HG03097 (cell line): ENCODE data around the gene PTGER3.

Source experiments
- ATAC-seq: cut with Tn5 transposase; IDR thresholded peaks from one replicate; pipeline ENCODE4 v1.9.1; 2021; ENCODE audit not compliant: unreplicated experiment, low FRiP score

The PTGER3 gene

DNA sequence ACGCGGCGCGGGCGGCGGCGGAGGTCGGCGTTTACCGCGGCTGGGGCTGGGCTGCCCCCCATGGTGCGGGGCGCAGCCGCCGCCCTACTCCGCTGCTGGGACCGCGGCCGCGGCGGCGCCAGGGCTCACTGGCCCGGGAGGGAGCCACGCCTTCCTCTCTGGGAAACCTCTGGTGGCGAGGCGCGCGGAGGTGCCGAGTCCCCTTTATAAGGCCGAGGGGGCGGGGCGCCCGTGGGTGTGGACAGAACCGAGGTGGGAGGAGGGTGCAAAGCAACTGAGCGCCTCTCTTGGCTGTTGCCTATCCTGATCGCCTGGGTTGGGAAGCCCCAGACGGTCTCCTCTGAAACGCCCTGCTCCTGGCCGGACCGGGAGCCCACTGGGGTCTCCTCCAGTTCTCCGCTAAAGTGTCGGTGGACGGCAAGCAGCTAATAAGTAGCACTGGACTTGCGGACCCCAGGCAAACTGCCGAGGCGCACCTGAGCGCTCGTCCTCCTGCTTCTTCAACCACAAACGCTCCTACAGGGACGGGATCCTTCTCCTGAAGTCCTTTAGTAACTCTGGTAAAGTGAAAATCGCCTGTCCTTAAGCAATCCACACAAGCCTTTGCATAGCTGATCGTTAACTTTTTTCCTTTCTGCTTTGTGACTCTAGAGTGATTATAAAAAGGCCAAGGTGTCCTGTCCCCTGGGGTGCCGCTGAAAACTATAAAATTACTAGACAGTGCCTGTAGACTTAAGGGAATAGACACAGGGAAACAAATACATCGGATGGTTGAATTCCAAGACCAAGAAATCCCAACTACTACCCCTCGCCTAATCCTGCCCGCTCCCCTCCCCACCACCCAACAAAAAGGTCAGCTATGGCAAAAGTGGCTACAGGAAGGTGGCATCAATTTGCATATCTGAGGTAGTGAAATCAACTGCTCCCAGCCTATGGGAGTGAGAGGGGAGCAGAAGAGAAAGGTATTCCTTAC is at the start of gene PTGER3:
Gene PTGER3 (minus strand): TSS at position 182 of the 973 bp plus-strand sequence. CDS start 239 bp downstream, outside the sequence.
- peak; percentile 46 for ATAC-seq

DNA sequence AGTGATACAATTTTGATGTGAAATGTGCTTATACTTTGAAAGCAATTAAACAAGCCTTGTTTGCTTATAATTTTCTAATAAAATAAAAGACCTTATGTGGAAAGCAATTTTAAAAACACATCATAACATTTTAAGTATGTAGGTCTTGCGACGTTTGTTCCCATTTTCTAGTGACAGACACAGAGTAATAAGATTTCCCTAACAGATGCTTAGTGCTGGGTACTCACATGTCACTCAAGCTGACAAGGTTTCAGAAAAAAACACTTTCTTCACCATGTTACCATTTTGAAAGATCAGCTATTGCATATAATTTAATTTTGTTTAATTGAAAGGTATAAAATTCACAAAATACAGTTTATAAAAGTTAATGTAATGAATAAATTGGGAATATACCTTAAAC is 47.3 kb upstream of the PTGER3 start:
- no peak for ATAC-seq

DNA sequence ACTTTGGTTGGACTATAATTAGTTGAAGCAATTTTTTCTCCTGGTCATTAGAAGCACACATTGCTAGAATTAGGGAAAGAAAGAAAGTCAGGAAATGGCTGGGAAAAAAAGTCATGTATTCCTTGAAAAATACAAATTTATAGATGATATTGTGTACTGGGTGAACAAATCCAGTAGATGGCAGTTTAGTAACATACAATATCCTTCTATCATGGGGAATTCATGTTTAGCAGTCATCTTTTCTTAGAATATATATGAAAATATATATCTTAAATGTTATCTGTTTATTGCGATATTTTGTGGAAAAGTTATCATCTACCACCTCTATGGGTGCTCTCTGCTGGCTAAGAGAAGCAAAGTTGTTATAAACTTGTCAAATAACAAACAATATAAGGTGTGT is 46.3 kb upstream of the PTGER3 start:
- ATAC-seq = no peak

DNA sequence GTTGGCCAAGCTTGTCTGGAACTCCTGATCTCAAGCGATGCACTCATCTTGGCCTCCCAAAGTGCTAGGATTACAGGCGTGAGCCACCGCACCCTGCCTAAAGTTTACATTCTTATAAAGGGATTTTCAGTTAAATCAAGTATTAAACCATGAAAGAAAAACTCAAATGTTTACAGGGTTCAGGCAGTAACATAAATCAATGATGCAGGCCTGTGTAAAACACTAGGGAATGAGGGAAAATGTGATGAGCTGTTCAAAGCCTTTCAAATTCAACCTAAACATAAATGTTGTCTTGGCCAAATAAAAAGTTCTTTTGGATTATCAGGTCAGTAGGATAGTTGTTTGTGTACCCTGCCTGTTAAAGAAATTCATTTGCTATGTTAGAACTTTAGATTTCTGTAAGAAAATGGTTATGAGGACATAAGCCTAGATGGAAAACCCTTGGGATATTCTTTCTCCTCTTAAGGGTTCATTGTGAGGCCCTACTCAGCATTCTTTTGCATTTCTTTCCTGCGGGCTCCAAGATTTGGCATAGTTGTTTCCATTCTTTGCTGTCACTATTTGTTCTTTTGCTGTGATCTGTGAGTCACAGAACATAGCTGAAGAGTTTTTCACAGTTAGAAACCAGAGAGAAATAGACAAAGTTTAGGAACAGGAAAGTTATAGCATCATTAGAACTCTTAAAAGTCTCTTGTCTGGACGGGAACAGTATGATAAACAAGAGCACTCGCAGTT is 42.1 kb upstream of the PTGER3 start:
- no peak for ATAC-seq

DNA sequence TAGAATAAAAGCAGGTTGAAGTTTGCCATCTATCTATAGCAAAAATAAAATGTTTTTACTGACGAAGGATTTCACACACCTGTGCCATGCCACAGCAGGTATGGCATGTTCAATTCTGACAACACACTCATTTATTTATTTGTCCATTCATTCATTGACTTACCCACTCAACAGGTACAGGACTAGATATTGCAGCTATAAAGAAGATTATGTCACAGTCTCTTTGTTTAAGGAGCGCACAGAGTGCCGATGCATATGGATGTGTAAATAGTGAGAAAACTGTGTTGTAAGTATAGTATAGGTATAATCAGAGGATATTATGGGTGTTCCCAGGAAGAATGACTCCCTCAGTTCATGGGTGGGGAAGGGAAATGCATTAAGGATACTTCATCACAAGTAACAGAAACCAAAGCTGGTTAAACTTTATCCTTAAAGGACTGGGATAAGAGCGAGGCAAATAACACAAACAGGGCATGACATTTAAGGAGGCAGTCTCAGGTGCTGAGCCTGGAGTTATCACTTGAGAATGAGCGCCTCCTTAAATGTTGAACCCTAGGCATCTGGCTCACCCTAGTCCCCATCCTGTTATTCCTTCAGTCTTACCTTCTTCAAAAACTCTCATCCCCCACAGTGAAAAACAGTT is 41.1 kb upstream of the PTGER3 start:
- no peak for ATAC-seq

DNA sequence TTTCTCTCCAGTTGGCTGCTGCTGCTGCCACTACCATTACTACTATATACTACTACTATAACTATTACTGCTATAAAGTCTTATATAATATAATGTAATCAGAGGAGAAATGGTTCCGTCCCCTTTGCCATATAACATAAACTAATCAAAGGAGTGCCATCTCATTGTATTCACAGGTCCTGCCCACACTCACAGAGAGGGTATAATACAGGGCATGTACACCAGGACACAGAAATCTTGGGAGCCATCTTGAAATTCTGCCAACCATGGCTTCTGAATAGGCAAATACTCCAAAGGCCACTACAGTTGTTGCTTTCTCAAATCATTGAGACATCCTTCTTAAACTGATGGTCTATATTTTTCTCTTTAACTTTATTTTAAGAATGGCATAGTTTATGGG is 40.1 kb upstream of the PTGER3 start:
- no peak for ATAC-seq

DNA sequence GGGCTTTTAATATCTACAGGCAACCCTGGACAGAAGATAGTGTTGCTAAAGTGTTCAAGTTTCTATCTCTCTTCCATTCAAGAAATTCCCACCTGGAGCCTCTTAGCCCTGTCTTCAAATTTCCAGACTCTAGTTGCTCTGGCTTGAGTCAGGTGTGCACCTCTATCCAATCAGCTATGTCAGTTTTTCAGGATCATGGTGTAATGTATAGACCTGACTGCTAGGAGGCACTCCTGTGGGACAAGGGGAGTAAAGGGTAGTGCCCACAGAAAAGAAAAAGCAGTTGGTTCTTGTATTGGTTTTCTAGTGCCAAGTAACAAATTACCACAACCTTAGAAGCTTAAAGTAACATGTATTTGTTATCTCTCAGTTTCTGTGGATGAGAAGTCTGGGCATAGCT is 39.4 kb upstream of the PTGER3 start:
- no peak for ATAC-seq

DNA sequence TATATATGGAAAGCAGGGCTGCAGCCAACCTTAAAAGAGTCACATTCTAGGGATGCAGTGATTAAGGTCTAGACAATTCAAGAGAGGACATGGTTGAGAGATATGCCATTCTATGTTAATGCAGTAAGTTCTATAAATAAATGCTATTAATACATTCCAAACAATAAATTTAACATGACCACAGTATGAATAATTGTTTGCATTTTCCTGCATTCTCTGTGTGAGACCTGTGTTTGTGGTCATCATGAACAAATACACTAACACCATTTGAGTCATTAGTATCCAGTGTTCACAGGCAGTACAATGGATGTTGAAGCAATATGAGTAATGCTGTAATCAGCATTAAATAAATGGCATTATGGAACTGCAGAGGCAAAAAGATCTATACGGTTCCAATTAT is 38.7 kb upstream of the PTGER3 start:
- ATAC-seq = no peak

DNA sequence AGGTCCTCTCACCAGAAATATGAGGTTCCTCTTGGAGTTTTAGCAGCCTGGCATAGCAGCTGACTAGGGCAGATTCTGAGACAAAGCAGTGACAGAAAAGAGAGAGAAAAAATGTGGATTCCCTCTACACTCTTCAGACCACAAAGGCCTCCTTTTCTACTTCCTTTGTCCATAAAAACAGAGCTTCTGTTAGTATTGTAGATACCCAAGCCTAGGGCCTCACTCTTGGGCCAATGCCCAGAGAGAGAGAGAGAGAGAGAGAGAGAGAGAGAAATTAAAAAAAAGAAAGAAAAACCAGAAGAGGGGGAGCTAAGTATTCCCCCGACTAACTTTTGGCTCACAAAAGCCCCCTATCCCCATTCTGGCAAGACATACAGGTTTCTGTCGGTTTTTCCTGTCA is 35.7 kb upstream of the PTGER3 start:
- no peak for ATAC-seq

DNA sequence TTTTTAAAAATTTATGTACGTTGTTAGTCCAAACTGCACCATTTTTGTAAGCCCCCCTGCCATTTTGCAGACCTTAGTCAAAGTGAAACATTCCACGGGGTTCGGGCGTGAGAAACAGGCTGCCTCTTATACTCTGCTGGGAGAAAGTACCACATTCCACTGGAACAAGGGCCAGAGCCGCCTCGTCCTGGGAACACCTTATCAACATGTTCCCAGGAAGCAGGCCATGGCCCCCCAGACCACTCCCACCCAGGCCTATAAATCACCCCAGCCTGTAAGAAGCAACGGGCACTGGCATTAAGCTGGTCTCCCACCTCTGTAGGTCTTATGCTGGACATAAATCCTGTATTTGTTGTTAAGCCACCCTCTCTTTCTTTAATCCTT is 34.1 kb upstream of the PTGER3 start:
- no peak for ATAC-seq

DNA sequence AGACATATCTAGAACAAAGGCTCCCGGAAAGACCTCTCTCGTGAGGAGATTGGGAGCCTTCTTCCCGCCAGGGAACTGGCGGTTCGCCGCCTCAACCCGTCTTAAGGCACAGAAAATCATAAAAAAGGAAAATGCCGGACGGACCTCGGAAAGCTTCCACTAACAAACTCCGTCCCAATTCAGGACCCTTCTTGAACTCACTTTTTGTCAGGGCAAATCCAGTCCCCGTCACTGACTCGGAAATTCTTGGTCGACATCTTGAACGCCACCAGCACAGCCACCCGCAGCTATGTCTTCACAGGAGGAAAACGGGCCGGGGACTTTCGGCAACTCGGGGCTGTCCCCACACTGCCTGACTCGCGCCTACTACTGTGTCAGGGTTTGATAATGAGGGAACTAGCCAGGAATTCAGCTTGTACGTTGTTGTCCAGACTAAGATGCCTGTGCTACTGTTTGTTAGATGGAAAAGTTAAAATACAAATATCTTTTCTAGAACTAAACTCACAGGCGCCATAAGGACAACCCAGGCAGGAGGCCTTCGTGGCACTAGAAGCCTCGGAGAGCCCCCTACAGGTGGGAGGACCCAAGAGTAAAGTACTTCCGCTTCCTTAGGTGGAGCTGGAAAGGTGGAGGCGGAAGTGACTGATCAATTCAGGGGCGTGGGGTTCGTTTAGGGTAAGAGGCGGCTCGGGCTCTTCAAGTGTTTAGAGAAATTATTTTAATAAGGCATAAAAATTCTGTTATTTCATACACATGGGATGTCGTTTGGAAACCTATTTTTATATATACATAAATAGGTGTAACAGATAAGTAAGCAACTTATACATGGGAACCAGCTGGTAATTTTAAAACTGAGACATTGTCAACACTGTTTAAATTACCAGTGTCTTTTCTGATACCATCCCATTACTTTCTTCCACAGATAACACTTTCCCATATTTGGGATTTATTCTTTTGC is 33.4 kb upstream of the PTGER3 start, which contains the start of gene ZRANB2:
Gene ZRANB2 (minus strand): TSS at position 297 of the 958 bp plus-strand sequence. CDS start 40 bp downstream, at position 257.
- ATAC-seq = peak; percentile 99

DNA sequence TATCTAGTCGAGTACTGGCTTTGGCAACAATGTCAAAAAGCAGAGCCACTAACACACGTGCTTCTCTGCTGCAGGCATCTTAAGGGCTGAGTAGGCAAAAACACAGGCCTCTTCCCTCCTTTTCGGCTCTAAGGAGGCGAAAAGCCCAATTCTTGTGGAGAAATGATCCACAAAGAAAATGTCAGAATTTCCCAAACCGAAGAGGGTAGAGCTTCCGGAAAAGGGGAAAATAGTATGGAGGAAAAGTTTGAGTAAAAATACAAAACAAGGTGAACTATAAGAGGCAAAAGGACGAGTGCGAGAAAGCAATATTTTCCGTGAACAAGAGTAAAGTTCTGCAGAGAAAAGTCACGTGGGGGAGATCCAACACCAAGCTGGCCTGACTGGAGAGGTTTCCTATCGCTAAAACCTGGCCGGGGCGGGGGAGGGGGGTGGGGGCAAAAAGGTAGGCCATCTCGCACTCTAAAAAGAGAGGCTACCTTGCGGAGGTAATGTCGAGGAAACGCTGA is 32.7 kb upstream of the PTGER3 start:
- no peak for ATAC-seq

DNA sequence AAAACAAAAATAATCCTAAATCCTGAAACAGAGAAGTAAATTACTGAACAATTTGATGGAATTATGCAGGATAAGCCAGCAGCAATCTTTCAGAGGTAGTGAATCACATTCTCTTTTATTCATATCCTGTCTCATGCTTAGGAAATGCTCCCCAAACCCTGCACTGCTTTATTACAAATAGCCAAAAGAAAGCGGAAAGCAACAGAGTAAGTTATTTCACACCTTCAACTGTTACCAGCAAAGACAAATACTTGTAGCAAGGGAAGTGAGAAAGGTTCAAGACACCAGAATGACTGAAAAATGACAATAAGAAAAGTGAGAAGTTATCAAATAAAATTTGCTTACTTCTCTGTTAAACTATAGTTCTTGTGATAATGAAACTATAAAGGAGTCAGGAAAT is 27.1 kb upstream of the PTGER3 start:
- no peak for ATAC-seq

DNA sequence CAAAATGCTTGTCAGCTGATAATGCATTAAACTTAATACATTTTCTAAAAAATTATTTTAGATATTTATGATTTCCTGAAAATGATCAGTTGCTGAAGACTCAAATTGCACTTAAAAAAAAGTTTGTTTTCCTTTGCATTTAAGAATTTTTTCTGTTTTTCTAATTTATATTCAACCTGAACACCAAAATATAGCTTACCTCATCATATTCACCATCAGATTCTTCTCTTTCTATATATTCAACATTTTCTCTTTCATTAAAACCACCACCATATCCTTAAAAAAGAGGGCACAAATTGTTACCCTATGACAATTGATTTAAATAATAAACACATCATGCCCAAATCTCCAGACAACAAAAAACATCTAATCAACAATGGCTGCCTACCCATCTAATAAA is 24.7 kb upstream of the PTGER3 start:
- ATAC-seq = no peak

DNA sequence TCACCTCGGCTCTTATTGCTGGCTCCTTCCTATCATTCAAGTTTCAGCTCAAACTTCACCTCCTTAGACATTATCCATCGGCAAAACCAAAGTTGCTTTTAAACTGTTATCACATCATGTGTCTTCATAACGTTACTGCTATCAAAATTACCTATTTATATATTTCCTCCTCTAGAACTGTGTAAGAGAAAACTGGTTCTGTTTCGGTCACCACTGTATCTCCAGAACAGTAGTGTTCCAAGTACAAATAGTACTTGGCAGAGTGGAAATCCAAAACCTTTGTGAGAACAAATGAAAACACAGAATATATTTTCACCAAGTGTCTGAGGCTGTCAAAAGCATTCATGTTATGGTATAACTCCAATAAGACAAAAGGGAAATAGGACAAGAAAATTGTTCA is 24.1 kb upstream of the PTGER3 start:
- ATAC-seq = no peak

DNA sequence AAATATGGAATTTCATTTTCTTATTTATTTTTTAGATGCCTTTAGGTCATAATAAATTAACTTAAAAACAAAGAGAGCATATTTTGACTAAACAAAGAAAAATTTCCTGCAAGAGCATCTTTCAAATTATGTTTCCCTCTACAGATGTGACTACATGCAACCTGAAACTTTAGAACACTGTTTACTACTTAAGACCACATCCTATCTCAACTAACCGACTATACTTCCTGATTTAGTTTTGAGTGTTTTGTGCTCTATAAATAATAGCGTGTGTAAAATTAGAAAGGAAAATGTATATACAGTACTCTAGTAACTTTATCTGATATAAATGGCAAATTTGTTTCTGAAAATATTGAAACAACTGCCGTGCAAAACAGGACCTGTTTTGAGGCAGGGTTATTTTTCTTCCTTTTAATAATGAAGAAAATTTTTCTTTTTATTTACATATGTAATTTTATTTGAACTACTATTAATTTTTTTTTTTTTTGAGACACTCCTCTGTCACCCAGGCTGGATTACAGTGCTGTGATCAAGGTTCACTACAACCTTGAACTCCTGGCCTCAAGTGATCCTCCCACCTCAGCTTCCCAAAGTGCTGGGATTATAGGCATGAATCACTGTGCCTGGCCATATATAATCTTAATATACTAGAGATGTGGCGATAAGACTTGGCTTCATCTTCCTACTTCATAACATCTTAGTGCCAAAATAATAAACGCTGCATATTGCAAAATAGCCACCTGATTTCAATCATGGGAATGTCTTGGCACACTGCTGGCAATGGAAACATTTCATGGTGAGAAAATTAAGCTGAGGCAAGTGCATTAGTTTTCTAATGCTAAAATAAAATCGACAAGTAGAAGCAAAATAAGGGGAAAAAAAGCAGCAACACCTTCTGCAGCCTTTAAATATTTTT is 21.0 kb upstream of the PTGER3 start:
- peak; percentile 61 for ATAC-seq

DNA sequence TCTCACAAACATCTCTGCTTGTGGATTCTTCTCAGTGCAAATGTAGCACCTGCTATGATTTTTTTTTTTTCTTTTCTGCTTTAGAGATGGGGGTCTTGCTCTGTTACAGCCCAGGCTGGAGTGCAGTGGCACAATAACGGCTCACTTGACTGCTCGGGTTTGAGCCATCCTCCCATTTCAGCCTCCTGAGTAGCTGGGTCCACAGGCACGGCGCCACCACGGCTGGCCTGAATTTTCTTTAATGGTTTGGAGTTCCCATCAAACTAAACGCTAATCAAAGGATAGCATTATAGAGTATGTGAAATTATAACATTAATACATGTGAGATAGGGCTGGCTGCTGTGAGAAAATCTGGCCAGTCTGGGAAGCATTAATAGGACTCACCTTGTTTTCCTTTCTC is 7.2 kb upstream of the PTGER3 start:
- no peak for ATAC-seq

DNA sequence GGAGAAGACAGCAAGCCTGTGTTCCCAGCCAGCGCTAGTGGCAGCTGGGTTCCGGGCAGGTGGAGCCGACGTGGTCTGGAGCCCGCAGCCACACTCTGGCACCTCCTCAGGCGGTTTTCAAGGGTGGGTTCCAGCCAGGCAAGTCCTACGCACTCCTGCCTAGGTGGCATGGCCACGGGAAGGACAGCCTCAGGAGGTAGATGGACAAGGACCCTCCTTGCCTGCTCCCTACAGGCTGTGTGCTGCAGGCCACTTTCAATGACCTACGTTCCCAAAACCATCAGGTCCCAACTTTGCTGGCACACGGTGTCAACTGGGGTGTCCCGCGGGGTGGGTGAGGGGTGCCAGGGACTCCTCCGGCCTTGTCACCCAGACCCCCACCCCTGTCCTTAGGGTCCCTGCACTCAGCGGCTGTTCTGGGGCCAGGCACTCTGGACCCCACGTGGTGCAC is 6.7 kb upstream of the PTGER3 start:
- ATAC-seq = no peak

DNA sequence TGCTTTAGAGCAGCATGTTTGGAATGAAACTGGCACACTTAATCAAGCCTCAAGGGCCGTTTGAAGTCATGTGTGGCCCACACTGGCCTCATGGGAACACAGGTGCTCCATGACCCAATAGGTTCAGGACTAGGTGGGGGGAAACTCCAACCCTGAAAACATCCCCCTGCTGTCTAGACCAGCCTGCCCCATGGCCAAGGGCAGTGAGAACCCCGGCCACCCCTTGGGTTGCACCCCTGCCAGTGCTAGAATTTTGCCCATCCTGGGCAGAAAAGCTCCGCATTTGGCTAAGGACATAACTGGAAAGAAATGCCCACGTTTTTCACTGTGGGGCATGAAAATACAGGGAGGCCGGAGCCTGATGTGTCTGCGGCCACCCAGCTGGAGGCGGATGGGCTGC is 6.1 kb upstream of the PTGER3 start:
- ATAC-seq = no peak
